Mucosa of rectum (tissue), 2 donors: ENCODE measurements around the gene ZNF783.
"Not testable (repeated sequence)": the region's sequence is repeated elsewhere in the genome, so short reads cannot be mapped to it uniquely, and the experiment has no call there.

Experiments used
- H3K27ac ChIP-seq, 2 donors: one replicate each; pipeline ENCODE4 v1.7.0; 2013; ENCODE audit warnings: inconsistent platforms in 2 of 2, low read depth in 2 of 2, low read length in 2 of 2
- H3K27me3 ChIP-seq, 2 donors: one replicate each; pipeline ENCODE4 v1.7.0; 2013; ENCODE audit warnings: low read length in 2 of 2; ENCODE audit not compliant: control insufficient read depth in 2 of 2, insufficient read depth in 2 of 2
- H3K36me3 ChIP-seq, 2 donors: one replicate each; pipeline ENCODE4 v1.7.0; 2013; ENCODE audit warnings: low read length in 2 of 2; ENCODE audit not compliant: control insufficient read depth in 2 of 2, insufficient read depth in 2 of 2
- H3K4me1 ChIP-seq, 2 donors: one replicate each; pipeline ENCODE4 v1.7.0; 2013; ENCODE audit warnings: low read length in 2 of 2, mild to moderate bottlenecking in 1 of 2; ENCODE audit not compliant: control insufficient read depth in 2 of 2, insufficient read depth in 2 of 2
- H3K4me3 ChIP-seq, 2 donors: one replicate each; pipeline ENCODE4 v1.7.0; 2013; ENCODE audit warnings: low read length in 2 of 2
- H3K9ac ChIP-seq, 2 donors: one replicate each; pipeline ENCODE4 v1.7.0; 2013; ENCODE audit warnings: low read length in 2 of 2, low read depth in 1 of 2, mild to moderate bottlenecking in 1 of 2
- H3K9me3 ChIP-seq, 2 donors: one replicate each; pipeline ENCODE4 v1.7.0; 2013; ENCODE audit warnings: low read length in 2 of 2; ENCODE audit not compliant: control insufficient read depth in 2 of 2
- donor health status: healthy.
- donor health status: Normal muscosa, but diverticular disease.

Gene ZNF783

DNA sequence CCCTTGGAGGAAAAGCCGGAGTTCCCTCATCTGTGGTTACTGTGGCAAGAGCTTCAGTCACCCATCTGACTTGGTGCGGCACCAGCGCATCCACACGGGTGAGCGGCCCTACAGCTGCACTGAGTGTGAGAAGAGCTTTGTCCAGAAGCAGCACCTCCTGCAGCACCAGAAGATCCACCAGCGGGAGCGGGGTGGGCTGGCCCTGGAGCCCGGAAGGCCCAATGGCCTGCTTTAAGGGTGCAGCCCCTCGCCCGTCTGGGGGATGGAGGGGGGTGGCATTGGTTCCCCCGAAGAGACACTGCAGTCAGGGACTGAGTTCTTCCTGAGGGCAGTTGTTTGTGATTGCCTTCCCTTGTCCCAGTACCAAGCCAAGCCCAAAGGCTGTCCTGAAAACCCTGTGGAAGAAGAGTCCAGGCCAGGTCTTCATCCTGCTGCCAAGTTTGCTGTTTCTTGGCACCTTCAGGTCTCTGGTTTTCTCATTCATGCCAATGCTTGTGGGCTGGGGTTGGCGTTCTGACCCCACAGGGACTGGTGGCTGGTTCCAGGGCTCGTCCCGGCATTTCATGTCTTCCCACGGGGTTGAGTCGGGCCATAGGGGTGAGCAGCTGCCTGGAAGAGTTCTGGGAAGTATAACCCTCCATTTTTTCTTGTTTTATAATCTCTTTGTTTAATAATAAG is 7.7 kb upstream of the ZNF783 start:
- no peaks in the 10 kb centered on the region for H3K9me3 ChIP-seq
- H3K4me3 ChIP-seq, result no peak overlapping the region
- no peaks in the 10 kb centered on the region for H3K4me1 ChIP-seq
- peaks cover 35 to 46% of the 10 kb centered on the region in 2 donors for H3K36me3 ChIP-seq
- no peak overlapping the region for H3K9ac ChIP-seq
- H3K27me3 ChIP-seq, result no peaks in the 10 kb centered on the region
- no peak overlapping the region for H3K27ac ChIP-seq

DNA sequence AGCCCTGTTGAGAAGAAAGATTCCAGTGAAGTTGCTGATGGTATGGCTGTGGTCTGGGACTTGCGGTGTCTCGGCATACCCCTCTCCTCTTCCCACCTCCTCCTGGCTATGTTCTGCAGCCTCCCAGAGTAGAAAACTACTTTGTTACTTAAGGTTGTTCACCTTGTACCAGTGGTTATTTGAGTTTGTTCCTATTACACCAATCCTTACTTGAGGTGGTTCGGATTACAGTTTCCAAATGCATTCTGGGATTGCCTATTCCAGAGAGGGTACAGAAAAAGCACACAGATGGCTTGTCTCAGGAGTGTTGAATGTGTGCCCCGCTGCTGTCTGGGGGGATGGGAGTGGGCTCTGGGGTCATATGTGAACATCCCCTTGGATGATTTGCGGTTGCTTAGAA is 6.8 kb upstream of the ZNF783 start:
- Histone ChIP-seq H3K4me3 (no peak overlapping the region), H3K36me3 (peaks cover 35 to 46% of the 10 kb centered on the region in 2 donors), H3K9ac (no peak overlapping the region), H3K27ac (no peak overlapping the region), H3K4me1 (no peaks in the 10 kb centered on the region), H3K27me3 (no peaks in the 10 kb centered on the region), H3K9me3 (no peaks in the 10 kb centered on the region)

DNA sequence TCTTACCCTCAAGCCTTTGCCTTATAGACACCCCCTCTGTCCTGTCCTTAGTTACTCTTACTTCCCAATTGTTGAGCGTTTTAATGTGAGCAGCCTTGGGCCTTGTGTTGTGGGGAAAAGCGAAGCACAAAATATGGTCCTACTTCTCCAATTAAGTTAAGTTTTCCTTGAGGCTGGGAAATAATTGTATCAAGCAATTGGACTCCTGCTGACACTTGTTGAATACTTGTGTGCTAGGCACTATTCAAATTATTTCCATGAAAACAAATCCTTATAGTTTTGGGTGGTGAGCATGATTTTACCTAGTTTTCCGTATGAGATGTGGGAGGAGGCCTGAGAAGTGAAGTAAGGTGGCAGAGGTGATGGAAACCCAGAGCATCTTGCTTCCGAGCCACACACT is 5.4 kb upstream of the ZNF783 start:
- peaks cover 2 to 4% of the 10 kb centered on the region in 2 donors for H3K4me1 ChIP-seq
- no peak overlapping the region for H3K9ac ChIP-seq
- H3K4me3 ChIP-seq, result no peak overlapping the region
- H3K36me3 ChIP-seq, result peaks cover 30 to 41% of the 10 kb centered on the region in 2 donors
- no peaks in the 10 kb centered on the region for H3K27me3 ChIP-seq
- no peaks in the 10 kb centered on the region for H3K9me3 ChIP-seq
- H3K27ac ChIP-seq, result no peak overlapping the region

DNA sequence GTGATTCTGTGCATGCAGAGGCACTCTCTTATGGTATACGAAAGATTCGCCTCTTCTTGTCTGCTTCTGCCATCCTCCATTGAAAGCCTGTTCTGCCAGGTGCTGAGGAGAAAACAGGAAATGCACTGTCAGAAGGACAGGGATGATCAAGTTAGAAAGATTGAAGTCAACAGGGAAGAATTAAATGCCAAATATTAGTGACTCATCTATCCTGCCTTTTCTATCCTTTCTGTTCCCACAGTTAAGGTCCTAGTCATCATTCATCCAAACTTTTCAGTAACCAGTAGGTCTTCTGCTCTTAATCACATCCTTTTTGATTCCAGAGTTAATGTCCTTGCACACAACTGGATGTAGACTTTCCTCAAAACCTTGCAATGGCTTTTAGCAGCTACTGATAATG is 4.8 kb upstream of the ZNF783 start:
- Histone ChIP-seq H3K4me3 (no peak overlapping the region), H3K9me3 (no peaks in the 10 kb centered on the region), H3K36me3 (peaks cover 27 to 38% of the 10 kb centered on the region in 2 donors), H3K4me1 (peaks cover 3 to 6% of the 10 kb centered on the region in 2 donors), H3K27me3 (no peaks in the 10 kb centered on the region), H3K27ac (no peak overlapping the region), H3K9ac (no peak overlapping the region)

DNA sequence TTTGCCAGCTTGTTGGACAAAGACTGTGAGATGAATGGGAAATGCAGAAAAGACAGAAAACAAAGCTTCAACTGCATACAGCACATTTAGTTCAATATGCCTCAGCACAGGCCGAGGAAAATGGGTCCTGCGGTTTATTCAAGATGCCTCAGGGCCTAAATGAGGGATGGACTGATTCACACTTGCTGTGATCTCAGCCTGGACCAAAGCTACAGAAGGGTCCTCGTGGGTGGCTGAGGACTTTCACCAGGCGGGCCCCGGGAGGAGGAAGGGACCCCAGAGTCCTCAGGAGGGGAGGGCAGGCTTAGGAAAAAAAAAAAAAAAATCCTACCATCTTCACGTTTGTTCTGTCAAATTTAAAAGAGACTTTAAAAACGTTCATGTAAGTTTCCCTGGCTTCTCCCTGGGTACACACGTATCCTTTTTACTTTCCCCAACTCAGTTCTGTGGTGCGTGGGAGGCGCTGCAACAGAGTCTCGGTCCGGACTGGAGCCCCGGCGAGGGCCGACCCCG is 624 bp upstream of the ZNF783 start:
- H3K27me3 ChIP-seq, result no peaks in the 10 kb centered on the region
- peak overlapping the region; percentile 72 to 75 for H3K4me3 ChIP-seq
- peak overlapping the region; percentile 82 to 86 for H3K27ac ChIP-seq
- H3K9me3 ChIP-seq, result no peaks in the 10 kb centered on the region
- peaks cover 6 to 12% of the 10 kb centered on the region in 2 donors for H3K36me3 ChIP-seq
- peak overlapping the region; percentile 90 for H3K9ac ChIP-seq
- H3K4me1 ChIP-seq, result peaks cover 5 to 6% of the 10 kb centered on the region in 2 donors

DNA sequence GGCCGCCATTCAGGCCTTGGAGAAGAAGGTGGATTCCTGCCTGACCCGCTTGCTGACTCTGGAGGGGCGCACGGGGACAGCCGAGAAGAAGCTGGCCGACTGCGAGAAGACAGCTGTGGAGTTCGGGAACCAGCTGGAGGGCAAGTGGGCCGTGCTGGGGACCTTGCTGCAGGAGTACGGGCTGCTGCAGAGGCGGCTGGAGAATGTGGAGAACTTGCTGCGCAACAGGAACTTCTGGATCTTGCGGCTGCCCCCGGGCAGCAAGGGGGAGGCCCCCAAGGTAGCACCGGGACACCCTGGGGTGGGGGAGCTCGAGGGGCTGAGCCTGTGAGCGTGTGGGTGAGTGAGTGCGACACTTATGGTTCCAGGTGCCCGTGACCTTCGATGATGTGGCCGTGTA is 4.5 kb downstream of the ZNF783 start:
- Histone ChIP-seq H3K27ac (no peak overlapping the region), H3K9me3 (no peaks in the 10 kb centered on the region), H3K27me3 (no peaks in the 10 kb centered on the region), H3K36me3 (peaks cover 20 to 32% of the 10 kb centered on the region in 2 donors), H3K4me3 (no peak overlapping the region), H3K4me1 (peaks cover 3 to 5% of the 10 kb centered on the region in 2 donors), H3K9ac (no peak overlapping the region)

DNA sequence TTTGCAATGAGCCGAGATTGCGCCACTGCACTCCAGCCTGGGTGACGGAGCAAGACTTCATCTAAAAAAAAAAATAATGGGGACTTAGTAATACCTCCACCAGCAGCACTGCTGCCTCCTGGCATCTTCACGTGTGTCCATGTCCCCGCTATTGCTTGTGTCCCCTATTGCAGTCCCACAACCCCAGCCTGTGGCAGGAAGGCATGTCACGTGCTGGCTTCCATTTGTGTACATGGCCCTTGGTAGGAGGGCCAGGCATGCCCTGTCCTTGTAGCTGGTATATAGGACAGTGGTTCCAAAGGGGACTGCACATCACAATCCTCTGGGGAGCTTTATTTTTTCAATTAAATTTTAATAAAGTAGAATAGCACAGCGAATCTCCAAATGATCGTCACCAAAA is 5.7 kb downstream of the ZNF783 start:
- Histone ChIP-seq H3K4me3 (no peak overlapping the region), H3K4me1 (no peaks in the 10 kb centered on the region), H3K36me3 (peaks cover 22 to 38% of the 10 kb centered on the region in 2 donors), H3K9ac (no peak overlapping the region), H3K9me3 (no peaks in the 10 kb centered on the region), H3K27ac (no peak overlapping the region), H3K27me3 (no peaks in the 10 kb centered on the region)

DNA sequence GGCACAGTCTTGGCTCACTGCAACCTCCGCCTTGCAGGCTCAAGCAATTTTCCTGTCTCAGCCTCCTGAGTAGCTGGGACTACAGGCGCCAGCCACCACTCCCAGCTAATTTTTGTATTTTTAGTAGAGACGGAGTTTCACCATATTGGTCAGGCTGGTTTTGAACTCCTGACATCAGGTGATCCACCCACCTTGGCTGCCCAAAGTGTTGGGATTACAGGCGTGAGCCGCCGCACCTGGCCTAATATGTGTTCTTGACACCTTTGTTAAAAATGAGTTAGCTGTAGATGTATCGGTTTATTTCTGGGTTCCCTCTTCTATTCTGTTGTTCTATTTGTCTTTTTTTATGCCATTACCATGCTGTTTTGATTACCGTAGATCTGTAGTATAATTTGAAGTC is 12.4 kb downstream of the ZNF783 start:
- H3K36me3 ChIP-seq, result peaks cover 25 to 37% of the 10 kb centered on the region in 2 donors
- H3K4me3 ChIP-seq, H3K27ac ChIP-seq, H3K9ac ChIP-seq, H3K9me3 ChIP-seq, H3K4me1 ChIP-seq, H3K27me3 ChIP-seq: not testable (repeated sequence)

DNA sequence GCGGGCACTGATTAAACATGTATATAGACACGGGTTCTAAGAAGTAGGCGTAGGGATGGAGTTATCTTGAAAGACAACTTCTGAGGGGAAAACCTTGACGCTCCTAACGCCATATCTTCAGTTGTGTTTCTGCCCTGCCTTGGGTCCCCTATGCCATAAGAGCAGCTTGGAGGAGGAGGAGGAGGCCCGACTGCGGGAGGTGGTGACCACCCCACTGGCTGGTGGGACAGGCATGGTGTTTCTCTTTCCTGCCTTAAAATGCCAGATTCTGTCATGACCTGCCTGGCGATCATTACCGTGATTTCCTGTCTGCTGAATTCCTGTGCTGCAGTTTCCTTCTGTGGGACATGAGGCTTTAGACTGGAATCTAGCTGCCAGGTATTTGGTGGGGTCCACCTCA is 15.9 kb downstream of the ZNF783 start:
- no peak overlapping the region for H3K4me3 ChIP-seq
- no peak overlapping the region for H3K27ac ChIP-seq
- H3K4me1 ChIP-seq, result no peaks in the 10 kb centered on the region
- H3K27me3 ChIP-seq, result no peaks in the 10 kb centered on the region
- peaks cover 26 to 36% of the 10 kb centered on the region in 2 donors for H3K36me3 ChIP-seq
- H3K9me3 ChIP-seq, result no peaks in the 10 kb centered on the region
- H3K9ac ChIP-seq, result no peak overlapping the region

DNA sequence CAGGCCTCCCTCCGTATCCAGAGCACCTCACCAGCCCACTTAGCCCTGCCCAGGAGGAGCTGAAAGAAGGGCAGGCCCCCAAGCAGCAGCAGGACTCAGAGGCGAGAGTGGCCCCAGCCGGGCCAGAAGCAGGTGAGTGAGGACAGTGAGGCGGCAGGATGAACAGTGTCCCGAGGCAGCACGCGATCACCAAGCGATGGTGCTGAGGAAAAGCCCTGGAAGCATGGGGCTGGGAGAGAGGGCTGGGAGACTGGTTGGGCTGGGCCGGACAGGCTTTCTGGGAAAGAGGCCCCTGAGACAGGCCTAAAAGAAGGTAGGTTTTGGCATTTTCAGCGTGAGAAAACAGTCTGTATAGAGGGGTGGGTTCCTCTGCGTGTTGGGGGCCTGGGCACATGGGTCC is 16.4 kb downstream of the ZNF783 start:
- H3K4me1 ChIP-seq, result no peaks in the 10 kb centered on the region
- H3K27ac ChIP-seq, result no peak overlapping the region
- H3K27me3 ChIP-seq, result no peaks in the 10 kb centered on the region
- H3K36me3 ChIP-seq, result peaks cover 24 to 36% of the 10 kb centered on the region in 2 donors
- no peak overlapping the region for H3K9ac ChIP-seq
- no peak overlapping the region for H3K4me3 ChIP-seq
- no peaks in the 10 kb centered on the region for H3K9me3 ChIP-seq
